CD4-positive, alpha-beta T cell (primary cell): ENCODE measurements around the gene AMPH. TPM values are rescaled to one million over a fixed set of nuclear protein-coding genes. Genes with fewer than 3 reads are reported as not detected.

Experiments
- ATAC-seq: fragments of 200-7000 bp; cut with Tn5 transposase; one replicate; pipeline ENCODE4 v1.10.0; 2022; ENCODE audit warnings: mild to moderate bottlenecking; ENCODE audit not compliant: poor library complexity
- CTCF ChIA-PET: fragments of 350-600 bp; sonication (Branson Sonifier 250); formaldehyde crosslinking; loops from one replicate; lab custom pipeline; 2021; ENCODE audit warnings: antibody characterized with exemption, inconsistent platforms; lab: Charles Lee
- POLR2A ChIA-PET: fragments of 350-600 bp; sonication (Branson Sonifier 250); formaldehyde crosslinking; loops from one replicate; lab custom pipeline; 2021; ENCODE audit warnings: antibody characterized with exemption, inconsistent platforms; lab: Charles Lee
- DNase-seq, 14 experiments: peaks; one replicate each; pipeline ENCODE4 v3.0.0-alpha.2; 2013 to 2020; ENCODE audit warnings: mixed read lengths in 2 of 14
- H3K27ac ChIP-seq, 2 donors: one replicate each; pipeline versions ENCODE4 v1.5.1 to v1.7.0; 2013; ENCODE audit warnings: low read length in 2 of 2, low read depth in 1 of 2, mild to moderate bottlenecking in 1 of 2
- H3K27me3 ChIP-seq, 2 experiments: 1 replicate in 1 of 2; 2 replicates in 1 of 2; pipeline versions ENCODE4 v1.6.1 to v1.7.0; 2013; ENCODE audit warnings: low read length in 2 of 2, control low read depth in 1 of 2, mild to moderate bottlenecking in 1 of 2, moderate library complexity in 1 of 2; ENCODE audit not compliant: insufficient read depth in 2 of 2, control insufficient read depth in 1 of 2
- H3K36me3 ChIP-seq: one replicate; pipeline ENCODE4 v1.6.1; 2013; ENCODE audit warnings: low read length, control low read depth; ENCODE audit not compliant: insufficient read depth
- H3K4me1 ChIP-seq: one replicate; pipeline ENCODE4 v1.6.1; 2013; ENCODE audit warnings: low read length, control low read depth; ENCODE audit not compliant: insufficient read depth
- H3K4me3 ChIP-seq: one replicate; pipeline ENCODE4 v1.5.1; 2013; ENCODE audit warnings: mild to moderate bottlenecking, low read length, moderate library complexity
- H3K9me3 ChIP-seq, 2 experiments: 1 replicate in 1 of 2; 2 replicates in 1 of 2; pipeline versions ENCODE4 v1.6.1 to v1.7.0; 2013; ENCODE audit warnings: low read length in 2 of 2, mild to moderate bottlenecking in 2 of 2, control low read depth in 1 of 2, moderate library complexity in 1 of 2; ENCODE audit not compliant: control insufficient read depth in 1 of 2, insufficient read depth in 1 of 2
- H3K27ac Mint-ChIP-seq: one replicate; pipeline ENCODE4 v1.8.0; 2020; ENCODE audit warnings: mixed read lengths
- H3K27me3 Mint-ChIP-seq: one replicate; pipeline ENCODE4 v1.8.0; 2021; ENCODE audit warnings: mixed read lengths
- H3K36me3 Mint-ChIP-seq: one replicate; pipeline ENCODE4 v1.8.0; 2021; ENCODE audit warnings: low read depth, mixed read lengths
- H3K4me1 Mint-ChIP-seq: one replicate; pipeline ENCODE4 v1.8.0; 2021; ENCODE audit warnings: low read depth, mixed read lengths
- H3K4me3 Mint-ChIP-seq: one replicate; pipeline ENCODE4 v1.8.0; 2020; ENCODE audit warnings: mild to moderate bottlenecking, mixed read lengths
- H3K9me3 Mint-ChIP-seq: one replicate; pipeline ENCODE4 v1.8.0; 2020; ENCODE audit warnings: mixed read lengths
- CTCF ChIP-seq: fragments of 200-600 bp; IDR thresholded peaks from one replicate; pipeline ENCODE4 v1.8.0; 2022; ENCODE audit warnings: antibody characterized with exemption, mild to moderate bottlenecking
- intact Hi-C, 2 experiments: fragments of 100-400 bp; cut with DNase I in 1 of 2; cut with micrococcal nuclease in 1 of 2; formaldehyde crosslinking; loops; one replicate each; pipeline versions ENCODE4 v1.15.1 to v1.9.0; 2023 to 2025; cut with DNase I, micrococcal nuclease
- total RNA-seq, 174 experiments: library from RNA in 2 of 174; stranded (reverse) in 2 of 174; gene quantifications; one replicate each; pipeline ENCODE4 v1.2.3 and lab custom pipeline; 2021 to 2026

Gene AMPH
- total RNA-seq, 2 experiments from 2014 or later, result not detected

- no peaks in the 10 kb centered on the region for H3K9me3 ChIP-seq
- no peak overlapping the region for H3K27ac ChIP-seq
- TF ChIP-seq CTCF, result no peak
- H3K4me1 ChIP-seq, result no peaks in the 10 kb centered on the region
- H3K27me3 Mint-ChIP-seq, result peaks cover 3% of the 10 kb centered on the region
- no peaks in the 10 kb centered on the region for H3K36me3 Mint-ChIP-seq
- DNase-seq (no peak), ATAC-seq (no peak)
- H3K27me3 ChIP-seq, result no peaks in the 10 kb centered on the region
- H3K4me1 Mint-ChIP-seq, result no peaks in the 10 kb centered on the region
- ChIA-PET POLR2A (no interaction called here), CTCF (no interaction called here)
- intact Hi-C loops, result no loop called here
- no peak overlapping the region for H3K4me3 Mint-ChIP-seq
- H3K4me3 ChIP-seq, result no peak overlapping the region
- H3K9me3 Mint-ChIP-seq, result no peaks in the 10 kb centered on the region
- no peak overlapping the region for H3K27ac Mint-ChIP-seq
- no peaks in the 10 kb centered on the region for H3K36me3 ChIP-seq
Observed at GRCh38 chr7:38592737-38593288, 38.4 kb downstream of the AMPH start.

GRCh38 chr7:38585572-38586354 is 45.4 kb downstream of the AMPH start:
- TF ChIP-seq CTCF, result no peak
- Histone ChIP-seq H3K27me3 (no peaks in the 10 kb centered on the region), H3K36me3 (no peaks in the 10 kb centered on the region), H3K27ac (no peak overlapping the region), H3K4me3 (no peak overlapping the region), H3K9me3 (no peaks in the 10 kb centered on the region), H3K4me1 (no peaks in the 10 kb centered on the region)
- H3K4me1 Mint-ChIP-seq, result no peaks in the 10 kb centered on the region
- H3K27ac Mint-ChIP-seq, result no peak overlapping the region
- intact Hi-C loops, result no loop called here
- CTCF ChIA-PET, result interaction anchor here (1.0 kb wide), 1 partner anchor 18 kb away, joined by 3 read pairs; no protein-coding TSS in a partner anchor
- POLR2A ChIA-PET, result no interaction called here
- H3K9me3 Mint-ChIP-seq, result no peaks in the 10 kb centered on the region
- peaks cover 3% of the 10 kb centered on the region for H3K27me3 Mint-ChIP-seq
- H3K36me3 Mint-ChIP-seq, result no peaks in the 10 kb centered on the region
- no peak for DNase-seq
- H3K4me3 Mint-ChIP-seq, result no peak overlapping the region
- no peak for ATAC-seq

- Histone ChIP-seq H3K27ac (no peak overlapping the region), H3K36me3 (no peaks in the 10 kb centered on the region), H3K4me3 (no peak overlapping the region), H3K4me1 (no peaks in the 10 kb centered on the region), H3K27me3 (no peaks in the 10 kb centered on the region), H3K9me3 (no peaks in the 10 kb centered on the region)
- Mint-ChIP-seq H3K27me3 (peaks cover 3% of the 10 kb centered on the region), H3K4me3 (no peak overlapping the region), H3K9me3 (no peaks in the 10 kb centered on the region), H3K27ac (no peak overlapping the region), H3K36me3 (no peaks in the 10 kb centered on the region), H3K4me1 (no peaks in the 10 kb centered on the region)
- TF ChIP-seq CTCF, result no peak
- POLR2A ChIA-PET, result no interaction called here
- intact Hi-C loops, result no loop called here
- ATAC-seq (no peak), DNase-seq (no peak)
- CTCF ChIA-PET, result interaction anchor here (1.0 kb wide), 1 partner anchor 17 kb away, joined by 3 read pairs; no protein-coding TSS in a partner anchor
Observed at GRCh38 chr7:38584443-38585210, 46.5 kb downstream of the AMPH start.
